Colon (tissue), 2 donors: ENCODE results near the gene ZNF460.
"Not testable (repeated sequence)": the region's sequence is repeated elsewhere in the genome, so short reads cannot be mapped to it uniquely, and the experiment has no call there.

ENCODE experiments used
- FAIRE-seq: peaks from 2 replicates; lab custom pipeline; 2012; peaks lifted over from hg19 to GRCh38; lab: Jason Lieb, UNC
- donor health status: control.
- donor health status: control.

Gene ZNF460

DNA sequence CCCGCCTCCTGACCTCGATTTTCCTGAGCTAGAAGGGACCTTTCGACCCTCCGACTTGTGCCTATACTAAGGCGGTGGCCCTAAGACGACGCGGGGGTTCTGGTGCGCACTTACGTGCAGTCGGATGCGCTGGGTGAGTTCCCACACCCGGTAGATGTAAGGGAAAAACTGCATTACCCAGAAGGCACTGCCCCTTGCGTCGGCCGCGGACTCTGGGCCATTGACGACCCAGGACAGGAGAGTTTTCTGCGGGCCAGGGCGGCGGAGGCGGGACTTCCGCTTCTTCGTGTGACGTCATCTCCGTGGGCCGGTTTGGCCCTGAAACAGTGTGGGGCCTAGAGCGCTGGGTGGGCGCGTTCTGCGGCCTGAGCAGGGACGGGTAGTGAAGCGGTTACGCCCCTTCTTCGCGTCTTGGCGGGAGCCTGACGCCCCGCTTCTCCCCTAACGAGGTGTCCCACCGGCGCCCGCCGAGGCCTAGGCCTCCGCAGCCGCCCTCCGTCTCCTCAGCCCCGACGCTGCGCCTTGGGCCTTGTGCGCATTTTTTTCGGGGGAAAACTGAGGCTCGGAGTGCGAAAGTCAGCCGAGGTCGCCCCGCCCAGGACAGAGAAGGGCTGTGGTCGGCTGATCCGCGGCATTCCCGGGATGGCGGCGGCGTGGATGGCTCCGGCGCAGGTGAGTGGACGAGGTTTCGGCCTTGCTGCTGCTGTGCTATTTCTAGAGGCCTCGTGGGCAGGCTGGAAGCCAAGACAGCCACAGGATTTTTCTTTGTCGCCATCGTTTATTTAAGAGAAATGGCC, at the start of gene ZNF460:
ZNF460 (plus strand) TSS at position 321 of the 797 bp plus-strand sequence; CDS start at position 643, 322 bp downstream.
- no peak for FAIRE-seq

DNA sequence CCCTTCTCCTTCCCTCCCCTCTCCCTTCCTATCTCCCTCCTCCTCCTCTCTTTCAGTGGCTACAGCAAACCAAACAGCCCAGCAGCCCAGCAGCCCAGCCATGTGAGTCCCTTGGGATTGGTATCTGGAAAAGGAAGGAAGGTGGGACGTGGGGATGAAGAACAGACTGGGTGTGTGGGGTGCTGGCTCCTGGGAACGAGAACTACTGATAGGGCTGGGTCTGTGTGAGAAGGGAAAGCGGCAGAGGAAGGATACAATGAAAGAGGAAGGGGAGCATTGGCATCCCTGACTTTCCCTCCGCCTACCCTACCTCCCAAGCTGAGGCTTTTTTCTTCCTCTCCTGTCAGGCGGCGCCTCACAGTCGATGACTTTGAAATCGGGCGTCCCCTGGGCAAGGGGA, 48.6 kb upstream of the ZNF460 start:
- FAIRE-seq: no peak

DNA sequence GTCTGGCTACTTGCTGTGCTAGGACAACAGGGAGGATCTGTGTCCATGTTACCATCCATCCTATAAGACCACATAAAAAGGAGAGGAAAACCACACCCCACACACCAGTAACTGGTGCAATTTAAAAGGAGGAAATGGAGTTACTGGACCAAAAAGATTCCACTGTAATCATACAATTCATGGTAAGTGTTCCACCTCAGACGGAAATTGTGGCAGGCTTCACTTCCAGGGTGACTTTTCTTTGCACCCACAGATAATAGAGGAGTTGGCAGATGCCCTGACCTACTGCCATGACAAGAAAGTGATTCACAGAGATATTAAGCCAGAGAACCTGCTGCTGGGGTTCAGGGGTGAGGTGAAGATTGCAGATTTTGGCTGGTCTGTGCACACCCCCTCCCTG, 47.1 kb upstream of the ZNF460 start:
- FAIRE-seq: no peak

DNA sequence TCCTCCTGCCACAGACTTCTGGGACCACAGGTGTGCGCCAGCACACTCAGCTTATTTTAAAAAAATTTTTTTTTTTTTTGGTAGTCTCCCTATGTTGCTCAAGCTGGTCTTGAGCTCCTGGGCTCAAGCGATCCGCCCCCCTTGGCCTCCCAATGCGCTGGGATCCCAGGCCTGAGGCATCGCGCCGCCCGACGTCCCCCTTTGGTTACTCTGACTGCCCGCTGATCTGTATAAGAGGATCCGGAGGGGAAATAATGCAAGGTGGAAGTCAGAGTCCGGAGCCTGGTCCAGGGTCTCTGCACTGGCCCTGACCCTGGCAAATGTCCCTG, 40.3 kb upstream of the ZNF460 start:
- no peak for FAIRE-seq

DNA sequence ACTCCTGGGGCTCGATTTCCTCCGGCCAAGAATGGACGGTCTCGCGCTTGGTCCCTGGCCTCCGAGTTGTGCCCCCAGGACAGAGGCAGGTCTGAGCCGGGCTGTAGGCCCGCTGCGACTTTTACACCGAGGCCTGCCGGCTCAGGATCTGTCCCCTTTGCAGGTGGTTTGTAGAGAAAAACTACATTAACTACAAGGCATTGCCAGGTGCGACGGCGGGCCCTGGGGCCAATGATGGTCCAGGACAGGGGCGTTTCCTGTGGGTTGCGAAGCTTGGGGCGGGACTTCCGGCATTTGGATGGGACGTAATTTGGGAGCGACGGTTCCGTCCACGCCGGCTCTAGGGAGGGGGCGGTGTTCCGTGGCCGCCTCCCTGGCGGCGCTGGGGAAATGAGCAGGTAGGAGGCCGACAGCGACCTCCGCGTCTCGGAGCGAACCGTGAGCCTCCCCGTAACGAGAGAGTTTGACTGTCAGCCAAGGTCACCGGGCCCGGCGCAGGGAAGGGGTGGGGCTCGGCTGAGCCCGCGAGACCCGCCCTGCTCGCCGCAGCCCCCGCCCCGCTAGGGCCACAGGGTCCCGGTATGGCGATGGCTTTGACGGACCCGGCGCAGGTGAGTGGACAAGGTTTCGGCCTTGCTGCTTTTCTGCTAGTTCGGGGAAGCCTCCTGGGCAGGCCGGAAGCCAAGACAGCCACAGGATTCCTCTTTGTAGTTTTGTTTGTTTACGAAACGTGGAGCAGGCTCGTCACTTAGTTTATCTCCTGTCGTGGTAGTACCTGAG, 39.8 kb upstream of the ZNF460 start, which contains the start of gene ZNF805:
ZNF805 (plus strand) TSS at position 322 of the 780 bp plus-strand sequence; CDS start at position 582, 260 bp downstream.
- FAIRE-seq: no peak

DNA sequence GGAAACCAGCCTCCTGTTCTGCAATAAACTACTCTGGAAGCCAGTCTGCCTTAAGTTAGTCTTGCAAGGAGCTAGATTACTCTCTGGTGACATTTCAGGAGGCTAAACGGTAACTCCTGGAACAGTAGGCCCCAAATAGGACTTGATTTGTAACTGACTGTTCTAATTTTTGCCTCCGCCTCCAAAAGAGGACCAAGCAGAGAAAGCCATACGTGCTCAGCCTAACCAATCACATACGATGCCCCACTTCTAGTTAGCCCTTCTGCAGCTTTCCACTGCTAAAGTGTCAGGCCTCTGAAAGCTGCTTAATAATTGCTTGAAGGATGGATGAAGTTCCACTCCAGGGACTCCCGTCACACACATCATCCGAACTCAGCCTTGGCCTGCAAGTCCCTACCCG, 39.1 kb upstream of the ZNF460 start:
- no peak for FAIRE-seq

DNA sequence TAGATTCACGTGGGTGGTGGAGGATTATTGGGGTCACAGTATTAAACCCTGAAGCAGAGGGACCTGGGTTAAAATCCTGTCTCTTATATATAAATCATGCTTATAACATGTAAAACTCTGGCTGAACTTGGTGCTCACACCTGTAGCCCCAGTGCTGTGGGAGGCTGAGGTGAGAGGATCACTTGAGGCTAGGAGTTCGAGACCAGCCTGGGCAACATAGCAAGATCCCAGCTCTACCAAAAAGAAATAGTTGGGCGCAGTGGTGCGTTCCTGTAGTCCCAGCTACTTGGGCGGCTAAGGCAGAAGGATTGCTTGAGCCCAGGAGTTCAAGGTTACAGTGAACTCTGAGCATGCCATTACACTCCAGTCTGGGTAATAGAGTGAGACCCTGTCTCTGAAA, 37.5 kb upstream of the ZNF460 start:
- FAIRE-seq: no peak

DNA sequence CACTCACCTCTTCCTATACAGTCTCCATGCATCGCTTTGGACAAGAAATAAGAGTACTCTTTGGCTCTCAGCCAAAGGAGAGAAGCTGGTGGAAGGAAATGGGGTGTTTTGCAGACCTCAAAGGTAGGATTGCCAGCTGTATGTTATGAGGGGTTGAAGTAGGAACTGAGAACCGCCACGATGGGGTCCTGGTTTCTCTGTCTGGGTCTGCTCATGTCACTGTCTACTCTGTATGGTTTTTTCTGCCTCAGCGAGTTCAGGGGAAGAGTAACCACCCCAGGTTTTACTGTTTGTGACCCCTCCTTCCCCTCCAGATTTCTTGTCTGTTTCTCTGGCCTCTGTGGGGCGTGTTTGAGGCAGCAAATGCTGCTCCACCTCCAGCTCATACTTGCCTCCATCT, 35.8 kb upstream of the ZNF460 start:
- no peak for FAIRE-seq

DNA sequence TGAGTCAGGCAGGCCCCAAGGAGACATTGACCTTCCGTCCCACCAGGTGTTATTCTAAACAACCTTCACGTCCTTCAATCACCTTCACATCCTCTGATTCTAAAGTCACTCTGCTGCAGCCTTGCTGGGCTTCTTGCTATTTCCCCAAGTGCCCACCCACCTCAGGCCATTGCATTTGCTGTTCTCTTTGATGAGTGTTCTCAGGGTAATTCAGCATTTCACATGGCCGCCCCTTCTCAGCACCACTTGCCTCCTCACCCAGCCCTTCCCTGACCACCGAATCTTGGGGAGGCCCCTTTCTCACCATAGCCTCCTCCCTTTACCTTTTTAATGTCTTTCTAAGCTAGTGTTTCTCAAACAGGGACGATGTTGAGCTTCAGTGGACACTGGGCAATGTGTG, 35.2 kb upstream of the ZNF460 start:
- no peak for FAIRE-seq

DNA sequence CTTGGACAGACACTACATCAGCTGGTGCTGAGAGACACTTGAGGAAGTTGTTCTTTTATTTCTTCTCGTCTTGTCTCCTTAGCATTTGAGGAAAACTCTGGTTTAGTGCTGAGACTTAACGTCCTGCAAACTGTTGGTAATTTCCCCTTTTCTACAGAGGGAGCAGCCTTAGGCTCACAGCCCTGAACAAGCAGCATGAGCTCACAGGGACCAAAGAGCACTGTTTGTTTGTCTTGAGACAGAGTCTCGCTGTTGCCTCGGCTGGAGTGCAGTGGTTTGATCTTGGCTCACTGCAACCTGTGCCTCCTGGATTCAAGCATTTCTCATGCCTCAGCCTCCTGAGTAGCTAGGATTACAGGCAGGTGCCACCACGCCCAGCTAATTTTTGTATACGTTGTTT, 34.3 kb upstream of the ZNF460 start:
- no peak for FAIRE-seq

DNA sequence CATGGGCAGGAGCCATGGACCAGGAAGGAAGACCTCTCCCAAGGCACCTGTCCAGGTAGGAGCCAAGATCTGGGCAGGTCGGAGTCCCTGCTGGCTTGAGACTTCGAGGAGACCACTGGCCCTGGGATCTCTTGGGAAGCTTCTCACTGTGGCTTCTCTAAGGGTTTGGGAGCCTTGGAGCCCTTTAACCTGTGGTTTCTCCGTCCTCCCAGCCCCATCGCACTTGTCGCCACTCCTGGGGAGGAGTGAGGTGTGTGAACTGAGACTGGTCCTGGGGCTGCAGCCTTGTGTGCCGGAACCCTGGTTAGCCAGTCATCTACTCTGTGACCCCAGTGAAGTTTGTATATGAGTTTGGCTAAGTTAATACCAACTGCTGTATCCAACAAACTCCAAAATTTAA, 31.6 kb upstream of the ZNF460 start:
- FAIRE-seq: no peak

DNA sequence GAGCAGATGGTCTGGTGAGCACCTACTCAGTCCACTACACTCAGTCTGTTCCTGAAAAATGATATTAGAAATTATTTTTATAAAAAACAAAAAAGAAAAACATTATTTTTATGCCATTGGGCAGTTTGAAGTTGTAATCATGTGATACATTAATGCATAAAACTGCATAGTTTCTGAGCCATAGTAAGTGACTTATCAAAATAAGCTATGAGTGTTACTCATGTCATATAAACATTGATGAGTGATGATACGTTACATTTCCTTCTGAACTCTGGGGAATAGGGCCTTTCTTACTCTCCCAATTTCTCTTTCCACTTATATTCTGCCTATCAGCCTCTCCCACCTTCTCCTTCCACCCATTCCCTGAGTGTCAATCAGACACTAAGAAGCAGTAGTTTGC, 31.0 kb upstream of the ZNF460 start:
- no peak for FAIRE-seq

DNA sequence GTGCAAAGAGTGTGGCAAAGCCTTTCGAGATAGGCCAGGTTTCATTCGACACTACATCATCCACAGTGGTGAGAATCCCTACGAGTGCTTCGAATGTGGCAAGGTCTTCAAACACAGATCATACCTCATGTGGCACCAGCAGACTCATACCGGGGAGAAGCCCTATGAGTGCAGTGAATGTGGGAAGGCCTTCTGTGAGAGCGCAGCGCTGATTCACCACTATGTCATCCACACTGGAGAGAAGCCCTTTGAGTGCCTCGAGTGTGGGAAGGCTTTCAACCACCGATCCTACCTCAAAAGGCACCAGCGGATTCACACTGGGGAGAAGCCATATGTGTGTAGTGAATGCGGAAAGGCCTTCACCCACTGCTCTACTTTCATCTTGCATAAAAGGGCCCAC, 26.5 kb upstream of the ZNF460 start:
- not testable (repeated sequence) for FAIRE-seq

DNA sequence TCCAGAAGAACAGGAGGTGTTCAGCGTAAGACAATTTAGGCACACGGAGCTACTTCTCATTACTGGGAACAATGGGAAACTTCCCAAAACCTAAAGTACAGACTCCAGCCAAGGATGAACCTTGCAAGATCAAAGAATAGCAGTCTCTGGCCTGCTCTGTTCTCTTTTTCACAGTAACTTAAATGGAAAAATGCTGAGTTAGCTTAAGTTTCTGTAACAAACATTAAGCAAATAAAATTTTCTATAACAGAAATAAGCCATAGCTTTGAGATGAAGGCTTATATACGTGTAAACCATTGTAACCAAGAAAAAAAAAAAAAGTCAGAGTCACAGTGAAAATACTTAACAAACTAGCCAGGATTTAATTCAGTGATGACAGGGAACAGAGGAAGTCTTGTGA, 18.2 kb upstream of the ZNF460 start:
- no peak for FAIRE-seq

DNA sequence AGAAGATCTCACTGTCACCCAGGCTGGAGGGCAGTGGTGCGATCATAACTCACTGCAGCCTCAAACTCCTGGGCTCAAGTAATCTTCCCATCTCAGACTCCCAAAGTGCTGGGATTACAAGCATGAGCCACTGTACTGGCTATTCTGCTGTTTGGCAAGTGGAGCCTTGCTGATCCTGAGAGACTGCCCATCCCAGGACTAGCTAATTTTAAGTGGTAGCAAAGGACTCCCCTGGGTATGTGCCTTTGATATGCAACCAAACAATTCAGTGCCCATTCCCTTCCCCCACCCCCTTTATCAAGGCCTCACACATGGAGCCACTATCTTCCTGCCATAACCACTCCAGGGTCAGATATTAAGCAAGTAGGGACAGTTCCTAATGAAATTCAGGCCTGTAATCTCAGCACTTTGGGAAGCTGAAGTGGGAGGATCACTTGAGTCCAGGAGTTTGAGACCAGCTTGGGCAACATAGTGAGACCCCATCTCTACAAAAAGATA, 17.0 kb upstream of the ZNF460 start:
- no peak for FAIRE-seq

DNA sequence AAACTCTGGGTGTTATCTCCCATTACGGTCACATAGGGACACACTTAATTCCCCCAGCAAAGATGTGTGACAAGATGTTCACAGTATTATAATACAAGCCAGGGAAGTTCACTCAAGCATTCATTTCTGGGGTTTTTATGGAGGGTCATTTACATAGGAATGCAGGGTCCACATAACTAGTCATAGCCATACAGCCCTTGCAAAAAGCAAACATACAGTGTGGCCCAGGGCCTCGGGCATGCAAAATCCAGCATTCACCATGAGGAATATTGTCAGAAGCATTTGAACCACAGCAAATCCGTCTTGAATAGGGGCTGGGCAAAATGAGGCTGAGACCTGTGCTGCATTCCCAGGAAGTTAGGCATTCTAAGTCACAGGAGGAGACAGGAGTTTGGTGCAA, 13.0 kb upstream of the ZNF460 start:
- no peak for FAIRE-seq

DNA sequence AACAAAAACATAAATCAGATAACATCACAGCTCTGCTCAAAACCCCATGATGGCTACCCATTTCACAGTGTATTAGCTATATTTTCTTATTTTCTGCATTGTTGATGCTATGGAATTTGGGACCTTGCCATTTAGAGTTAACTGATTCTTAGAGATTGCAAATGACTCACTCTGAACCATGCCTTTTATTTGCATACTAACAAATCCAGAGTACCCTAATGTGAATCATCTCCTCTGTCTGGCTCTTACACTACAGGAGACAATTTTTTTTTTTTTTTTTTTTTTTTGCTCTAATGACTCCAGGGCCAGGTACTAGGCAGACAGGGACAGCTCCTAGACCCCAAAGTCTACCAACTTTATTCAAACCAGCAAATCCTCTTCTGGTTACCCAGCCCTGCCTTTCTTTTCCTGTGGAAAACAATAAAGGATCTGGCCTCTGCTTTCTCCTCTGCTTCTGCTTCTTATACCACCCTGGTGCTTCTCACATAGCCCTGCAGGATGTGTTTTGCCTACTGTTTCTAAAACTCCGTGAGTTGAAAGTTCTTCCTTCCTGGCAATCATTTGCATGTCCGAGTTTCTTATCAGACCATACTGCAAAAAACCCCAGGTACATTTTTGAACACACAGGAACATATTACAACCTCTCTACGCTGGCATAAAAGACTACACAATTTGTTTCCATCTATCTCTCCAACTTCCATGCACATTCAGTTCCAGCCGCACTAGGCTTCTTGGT, 10.6 kb upstream of the ZNF460 start:
- FAIRE-seq: no peak

DNA sequence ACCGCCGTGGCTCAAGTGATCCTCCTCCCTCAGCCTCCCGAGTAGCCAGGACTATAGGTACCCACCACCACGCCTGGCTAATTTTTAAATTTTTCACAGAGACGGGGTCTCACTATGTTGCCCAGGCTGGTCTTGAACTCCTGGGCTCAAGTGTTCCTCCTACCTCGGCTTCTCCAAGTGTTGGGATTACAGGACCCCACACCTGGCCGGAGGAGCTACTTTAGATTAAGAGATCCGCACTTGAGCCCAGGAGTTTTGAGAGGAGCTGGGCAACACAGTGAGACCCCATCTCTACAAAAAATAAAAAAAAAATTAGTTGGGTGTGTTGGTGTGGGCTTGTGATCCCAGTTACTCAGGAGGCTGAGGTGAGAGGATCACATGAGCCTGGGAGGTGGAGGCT, 9.0 kb upstream of the ZNF460 start:
- no peak for FAIRE-seq

DNA sequence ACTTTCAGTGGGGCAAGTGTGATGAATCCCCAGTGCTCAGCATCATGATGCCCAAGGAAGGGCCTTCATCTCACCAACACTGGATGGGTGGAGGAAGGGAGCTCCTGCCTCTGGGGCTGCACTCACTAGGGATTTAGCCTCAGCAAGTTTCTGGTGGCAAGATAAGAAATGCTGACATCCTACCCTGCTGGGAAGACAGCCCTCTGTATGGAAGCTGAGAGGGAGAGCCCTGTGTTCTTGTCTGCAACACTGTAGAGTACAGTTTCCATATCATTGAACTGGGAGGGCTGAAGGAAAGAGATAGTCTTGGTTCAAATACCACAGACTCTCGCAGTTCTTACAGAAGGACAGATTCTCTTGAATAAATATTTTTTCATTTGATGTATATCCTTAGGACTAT, 7.3 kb upstream of the ZNF460 start:
- no peak for FAIRE-seq

DNA sequence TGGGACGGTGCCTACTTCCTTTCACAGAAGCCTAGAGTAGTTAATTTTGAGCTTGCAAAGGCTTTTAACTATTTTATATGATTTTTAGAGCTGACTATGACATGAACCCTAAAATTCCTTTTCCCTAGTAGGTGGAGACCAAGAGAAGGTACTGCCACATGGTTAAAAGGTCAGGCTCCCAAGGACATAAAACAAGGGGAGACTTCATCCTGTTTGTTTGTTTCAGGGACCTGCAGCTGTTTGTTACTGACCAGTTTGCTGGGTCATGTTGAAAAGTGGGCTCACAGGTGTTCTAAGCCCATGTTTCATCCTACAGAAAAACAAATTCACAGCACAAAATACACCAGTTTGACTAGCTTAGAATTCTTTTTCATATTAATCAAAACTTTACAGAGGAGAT, 3.9 kb upstream of the ZNF460 start:
- no peak for FAIRE-seq

DNA sequence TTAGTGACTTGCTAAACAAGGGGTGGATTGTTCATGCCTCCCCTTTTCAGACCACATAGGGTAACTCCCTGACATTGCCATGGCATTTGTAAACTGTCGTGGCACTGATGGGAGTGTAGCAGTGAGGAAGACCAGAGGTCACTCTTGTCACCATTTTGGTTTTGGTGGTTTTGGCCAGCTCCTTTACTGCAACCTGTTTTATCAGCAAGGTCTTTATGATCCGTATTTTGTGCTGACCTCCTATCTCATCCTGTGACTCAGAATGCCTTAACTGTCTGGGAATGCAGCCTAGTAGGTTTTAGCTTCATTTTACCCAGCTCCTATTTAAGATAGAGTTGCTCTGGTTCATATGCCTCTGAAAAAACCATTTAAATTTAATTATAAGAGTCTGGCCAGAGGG, 1.8 kb upstream of the ZNF460 start:
- FAIRE-seq: not testable (repeated sequence)

DNA sequence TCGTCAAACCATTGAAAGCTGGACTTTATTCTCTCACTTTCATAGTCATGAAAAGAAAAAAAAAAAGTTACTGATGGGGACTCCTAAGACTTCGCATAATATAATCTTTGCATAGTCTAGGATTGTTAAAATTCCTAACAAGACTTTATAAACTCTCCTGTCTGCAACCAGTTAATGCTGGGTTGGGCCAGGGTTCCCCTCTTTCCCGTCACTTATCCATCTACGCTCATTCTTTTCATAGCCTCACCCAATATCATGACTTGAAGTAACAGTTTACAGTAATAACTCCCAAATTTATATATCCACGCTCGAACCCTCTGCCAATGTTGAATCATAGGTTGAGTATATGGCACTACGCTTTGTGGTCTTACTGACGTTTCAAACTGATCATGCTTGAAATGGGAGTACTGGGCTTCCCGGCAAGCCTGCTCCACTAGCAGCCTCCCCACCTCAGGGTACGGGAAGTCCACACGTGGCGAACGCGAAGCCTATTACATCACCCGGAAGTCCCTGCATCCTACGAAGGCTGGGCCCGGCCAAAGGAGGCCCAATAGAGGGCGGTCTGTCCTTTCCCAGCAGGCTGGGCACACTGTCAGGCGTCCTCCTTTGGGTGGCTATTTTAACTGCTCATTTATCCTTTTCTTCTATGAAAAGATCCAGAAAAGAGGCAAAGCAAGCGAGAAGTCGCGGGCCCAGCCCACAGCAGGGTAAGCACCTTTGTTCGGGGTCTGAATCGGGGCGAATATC, 694 bp upstream of the ZNF460 start:
- FAIRE-seq: no peak
